HG02798 (cell line): ENCODE measurements around the gene TAF10.

Experiments used
- ATAC-seq: cut with Tn5 transposase; IDR thresholded peaks from one replicate; pipeline ENCODE4 v1.9.1; 2021; ENCODE audit warnings: mild to moderate bottlenecking; ENCODE audit not compliant: unreplicated experiment, poor library complexity

Gene TAF10

GRCh38 chr11:6563121-6563619, 48.8 kb downstream of the TAF10 start:
- ATAC-seq, result no peak

GRCh38 chr11:6561288-6561687, 50.7 kb downstream of the TAF10 start:
- ATAC-seq, result no peak
